Panc1 (cell line): ENCODE measurements around the gene SLC22A6.
A peak's percentile ranks its signal among the peaks of the same experiment; 100 is the strongest.

Source experiments
- CTCF ChIP-seq: fragments of 450-650 bp; IDR thresholded peaks from 2 replicates; pipeline ENCODE4 v1.5.1; 2017; ENCODE audit warnings: mild to moderate bottlenecking
- POLR2AphosphoS5 ChIP-seq: IDR thresholded peaks from 2 replicates; pipeline ENCODE4 v1.6.1; 2012; ENCODE audit warnings: mild to moderate bottlenecking, low read depth, low read length, moderate library complexity
- REST ChIP-seq, 2 experiments: IDR thresholded peaks; 2 replicates each; pipeline ENCODE4 v1.6.1; 2011 to 2012; ENCODE audit warnings: low read depth in 2 of 2, control low read depth in 1 of 2, low read length in 1 of 2, mild to moderate bottlenecking in 1 of 2, moderate library complexity in 1 of 2; ENCODE audit not compliant: insufficient read depth in 1 of 2
- SIN3A ChIP-seq: IDR thresholded peaks from 2 replicates; pipeline ENCODE4 v1.6.1; 2012; ENCODE audit warnings: low read depth, mild to moderate bottlenecking, low read length, moderate library complexity, borderline replicate concordance; ENCODE audit not compliant: insufficient read depth
- TCF7L2 ChIP-seq: IDR thresholded peaks from 2 replicates; pipeline ENCODE4 v1.6.1; 2011; ENCODE audit warnings: mild to moderate bottlenecking, low read depth, low read length, inconsistent platforms

- TF ChIP-seq CTCF, result no peak
- TF ChIP-seq TCF7L2, result no peak
- TF ChIP-seq POLR2AphosphoS5, result no peak
- peak; percentile 87 to 90 for TF ChIP-seq REST (IDR thresholded peaks at IDR 0.05; ENCODE audit: insufficient read depth in 1 of 2, low read depth in 2 of 2, low read length in 1 of 2)
- TF ChIP-seq SIN3A, result no peak
Measured at GRCh38 chr11:62980133-62980760, 4.5 kb downstream of the SLC22A6 start.
